CD4-positive, CD25-positive, alpha-beta regulatory T cell (primary cell): ENCODE results near the gene SNAPC4. TPM values are rescaled to one million over a fixed set of nuclear protein-coding genes. Genes with fewer than 3 reads are reported as not detected.

ENCODE experiments used
- ATAC-seq, 2 donors: fragments of 150-1000 bp; cut with Tn5 transposase; one replicate each; pipeline ENCODE4 v1.10.0; 2021; ENCODE audit warnings: low read depth in 2 of 2, moderate number of reproducible peaks in 2 of 2, moderate library complexity in 1 of 2
- DNase-seq, 3 donors: peaks; one replicate each; pipeline versions ENCODE4 v3.0.0 to v3.0.0-alpha.2; 2012 to 2022; ENCODE audit warnings: mixed read lengths in 1 of 3
- H3K27ac ChIP-seq: one replicate; pipeline ENCODE4 v1.7.0; 2013; ENCODE audit warnings: mild to moderate bottlenecking, low read length; ENCODE audit not compliant: insufficient read depth, poor library complexity, severe bottlenecking
- H3K27me3 ChIP-seq: one replicate; pipeline ENCODE4 v1.7.0; 2013; ENCODE audit warnings: low read length; ENCODE audit not compliant: control insufficient read depth, insufficient read depth
- H3K36me3 ChIP-seq: one replicate; pipeline ENCODE4 v1.7.0; 2013; ENCODE audit warnings: mild to moderate bottlenecking, low read length, moderate library complexity; ENCODE audit not compliant: control insufficient read depth, insufficient read depth
- H3K4me1 ChIP-seq: 2 replicates; pipeline ENCODE4 v1.7.0; 2013; ENCODE audit warnings: mild to moderate bottlenecking, low read length; ENCODE audit not compliant: insufficient read depth, control insufficient read depth, poor library complexity, severe bottlenecking
- H3K4me3 ChIP-seq: one replicate; pipeline ENCODE4 v1.7.0; 2013; ENCODE audit warnings: low read depth, mild to moderate bottlenecking, low read length, moderate library complexity
- H3K9me3 ChIP-seq, 2 experiments: 1 replicate in 1 of 2; 2 replicates in 1 of 2; pipeline ENCODE4 v1.7.0; 2013; ENCODE audit warnings: low read length in 2 of 2, mild to moderate bottlenecking in 1 of 2, moderate library complexity in 1 of 2; ENCODE audit not compliant: control insufficient read depth in 2 of 2
- H3K27ac Mint-ChIP-seq, 3 donors: one replicate each; pipeline ENCODE4 v1.8.0; 2020 to 2022; ENCODE audit warnings: mild to moderate bottlenecking in 3 of 3, mixed read lengths in 3 of 3, moderate library complexity in 2 of 3
- H3K27me3 Mint-ChIP-seq: one replicate; pipeline ENCODE4 v1.8.0; 2022; ENCODE audit warnings: mild to moderate bottlenecking, mixed read lengths
- H3K36me3 Mint-ChIP-seq: one replicate; pipeline ENCODE4 v1.8.0; 2020; ENCODE audit warnings: mixed read lengths
- H3K4me1 Mint-ChIP-seq, 4 donors: one replicate each; pipeline ENCODE4 v1.8.0; 2020 to 2022; ENCODE audit warnings: mixed read lengths in 4 of 4, mild to moderate bottlenecking in 1 of 4
- H3K4me3 Mint-ChIP-seq, 4 donors: one replicate each; pipeline ENCODE4 v1.8.0; 2020 to 2022; ENCODE audit warnings: mild to moderate bottlenecking in 4 of 4, mixed read lengths in 4 of 4, moderate library complexity in 3 of 4
- H3K9me3 Mint-ChIP-seq, 7 donors: one replicate each; pipeline ENCODE4 v1.8.0; 2020 to 2022; ENCODE audit warnings: mixed read lengths in 7 of 7, mild to moderate bottlenecking in 3 of 7, moderate library complexity in 2 of 7
- polyA plus RNA-seq, 4 donors: library from polyadenylated mRNA; unstranded; fragments of 300-500 nt; fragmentation: Illumina TruSeq; gene quantifications; one replicate each; pipeline ENCODE4 v1.2.3, GENCODE V29; 2021
- total RNA-seq: library from RNA; stranded (reverse); gene quantifications from one replicate; pipeline ENCODE4 v1.2.3, GENCODE V29; 2022

SNAPC4 gene
- total RNA-seq (13.3 TPM), polyA plus RNA-seq (1 to 10 TPM in 2 of 4 donors, under 1 TPM in 2; 0.40 to 1.2 (median 0.96) TPM)

GRCh38 chr9:136400038-136400834, at the start of gene SNAPC4:
TSS of gene SNAPC4 (minus strand) at chr9:136400170. CDS start at chr9:136398428, 1,742 bp downstream.
- Mint-ChIP-seq H3K9me3 (no peaks in the 10 kb centered on the region), H3K27ac (peak within 1 kb of the TSS; percentile 62 to 87 (median 84)), H3K36me3 (no peaks in the 10 kb centered on the region), H3K27me3 (no peaks in the 10 kb centered on the region), H3K4me3 (peak within 1 kb of the TSS; percentile 83 to 94 (median 86)), H3K4me1 (peaks cover 9 to 52% (median 26%) of the 10 kb centered on the region in 4 donors)
- peak within 1 kb of the TSS; percentile 57 for H3K4me3 ChIP-seq
- H3K27ac ChIP-seq = peak within 1 kb of the TSS; percentile 41
- peaks cover 22% of the 10 kb centered on the region for H3K36me3 ChIP-seq
- peak; percentile 83 to 92 (median 86) for DNase-seq
- ATAC-seq = peak; percentile 73 to 76
- peaks cover 45% of the 10 kb centered on the region for H3K4me1 ChIP-seq
- no peaks in the 10 kb centered on the region for H3K9me3 ChIP-seq
- H3K27me3 ChIP-seq = no peaks in the 10 kb centered on the region

- Histone ChIP-seq H3K9me3 (no peaks in the 10 kb centered on the region), H3K27ac (no peak overlapping the region), H3K4me3 (no peak overlapping the region), H3K27me3 (no peaks in the 10 kb centered on the region), H3K36me3 (peaks cover 73% of the 10 kb centered on the region), H3K4me1 (no peaks in the 10 kb centered on the region)
- Mint-ChIP-seq H3K9me3 (no peaks in the 10 kb centered on the region), H3K27me3 (no peaks in the 10 kb centered on the region), H3K36me3 (peaks cover 30% of the 10 kb centered on the region), H3K4me1 (peaks cover 0 to 3% (median under 1%) of the 10 kb centered on the region in 4 donors), H3K4me3 (no peak overlapping the region), H3K27ac (no peak overlapping the region)
- no peak for ATAC-seq
- DNase-seq = no peak
Observed at GRCh38 chr9:136448655-136449054, 48.7 kb upstream of the SNAPC4 start.

GRCh38 chr9:136447173-136447778, 47.3 kb upstream of the SNAPC4 start:
- no peak for DNase-seq
- no peaks in the 10 kb centered on the region for H3K9me3 ChIP-seq

GRCh38 chr9:136445799-136446198, 45.8 kb upstream of the SNAPC4 start:
- Histone ChIP-seq H3K9me3 (no peaks in the 10 kb centered on the region), H3K4me1 (no peaks in the 10 kb centered on the region), H3K4me3 (no peak overlapping the region), H3K27ac (no peak overlapping the region), H3K36me3 (peaks cover 73% of the 10 kb centered on the region), H3K27me3 (no peaks in the 10 kb centered on the region)
- Mint-ChIP-seq H3K9me3 (peaks cover 0 to 2% (median 0%) of the 10 kb centered on the region in 7 donors), H3K36me3 (peaks cover 35% of the 10 kb centered on the region), H3K27ac (no peak overlapping the region), H3K4me1 (peaks cover 0 to 4% (median 0%) of the 10 kb centered on the region in 4 donors), H3K4me3 (no peak overlapping the region), H3K27me3 (no peaks in the 10 kb centered on the region)
- ATAC-seq (no peak), DNase-seq (no peak)

More at GRCh38 chr9:136447173-136447778, 47.3 kb upstream of the SNAPC4 start:
- Mint-ChIP-seq H3K4me3 (no peak overlapping the region), H3K27ac (peak overlapping the region in 1 of 3 donors; percentile 25), H3K9me3 (peaks cover 0 to 2% (median 0%) of the 10 kb centered on the region in 7 donors), H3K36me3 (peaks cover 31% of the 10 kb centered on the region), H3K27me3 (no peaks in the 10 kb centered on the region), H3K4me1 (peaks cover 0 to 3% (median 0%) of the 10 kb centered on the region in 4 donors)
- no peak for ATAC-seq
- peaks cover 81% of the 10 kb centered on the region for H3K36me3 ChIP-seq
- no peaks in the 10 kb centered on the region for H3K27me3 ChIP-seq
- H3K4me3 ChIP-seq = no peak overlapping the region
- no peak overlapping the region for H3K27ac ChIP-seq
- H3K4me1 ChIP-seq = no peaks in the 10 kb centered on the region

GRCh38 chr9:136444102-136444501, 44.1 kb upstream of the SNAPC4 start:
- Histone ChIP-seq H3K27me3 (no peaks in the 10 kb centered on the region), H3K4me1 (peaks cover 6% of the 10 kb centered on the region), H3K36me3 (peaks cover 59% of the 10 kb centered on the region), H3K27ac (no peak overlapping the region), H3K9me3 (no peaks in the 10 kb centered on the region), H3K4me3 (no peak overlapping the region)
- H3K4me1 Mint-ChIP-seq = peaks cover 0 to 4% (median 0%) of the 10 kb centered on the region in 4 donors
- H3K4me3 Mint-ChIP-seq = no peak overlapping the region
- peaks cover 0 to 2% (median 0%) of the 10 kb centered on the region in 7 donors for H3K9me3 Mint-ChIP-seq
- H3K27me3 Mint-ChIP-seq = peaks cover 4% of the 10 kb centered on the region
- no peak for ATAC-seq
- DNase-seq = no peak
- peaks cover 27% of the 10 kb centered on the region for H3K36me3 Mint-ChIP-seq
- no peak overlapping the region for H3K27ac Mint-ChIP-seq

- Histone ChIP-seq H3K36me3 (peaks cover 55% of the 10 kb centered on the region), H3K27ac (no peak overlapping the region), H3K9me3 (no peaks in the 10 kb centered on the region), H3K4me3 (no peak overlapping the region), H3K4me1 (peaks cover 7% of the 10 kb centered on the region), H3K27me3 (no peaks in the 10 kb centered on the region)
- Mint-ChIP-seq H3K4me3 (peak overlapping the region in 1 of 4 donors; percentile 48), H3K9me3 (peaks cover 0 to 2% (median 0%) of the 10 kb centered on the region in 7 donors), H3K27ac (no peak overlapping the region), H3K36me3 (peaks cover 27% of the 10 kb centered on the region), H3K27me3 (peaks cover 4% of the 10 kb centered on the region), H3K4me1 (peaks cover 0 to 4% (median 0%) of the 10 kb centered on the region in 4 donors)
- no peak for DNase-seq
- ATAC-seq = no peak
Observed at GRCh38 chr9:136443687-136444086, 43.7 kb upstream of the SNAPC4 start.

- no peak overlapping the region for H3K27ac Mint-ChIP-seq
- H3K9me3 ChIP-seq = no peaks in the 10 kb centered on the region
- peak overlapping the region in 1 of 4 donors; percentile 21 for H3K4me3 Mint-ChIP-seq
- no peak for ATAC-seq
- peaks cover 4% of the 10 kb centered on the region for H3K27me3 Mint-ChIP-seq
- H3K36me3 ChIP-seq = peaks cover 51% of the 10 kb centered on the region
- H3K36me3 Mint-ChIP-seq = peaks cover 26% of the 10 kb centered on the region
- peaks cover 13% of the 10 kb centered on the region for H3K4me1 ChIP-seq
- DNase-seq = no peak
- H3K4me1 Mint-ChIP-seq = peaks cover 0 to 8% (median 2%) of the 10 kb centered on the region in 4 donors
- no peak overlapping the region for H3K27ac ChIP-seq
- peaks cover 0 to 2% (median 0%) of the 10 kb centered on the region in 7 donors for H3K9me3 Mint-ChIP-seq
- H3K27me3 ChIP-seq = no peaks in the 10 kb centered on the region
- H3K4me3 ChIP-seq = no peak overlapping the region
Observed at GRCh38 chr9:136443087-136443486, 43.1 kb upstream of the SNAPC4 start.
